HL-60 (cell line): ENCODE results near the gene AURKB.

Experiments used
- DNase-seq, 2 experiments: peaks; one replicate each; pipeline ENCODE4 v3.0.0-alpha.2; 2010 to 2020; ENCODE audit warnings: low read depth in 1 of 2, low spot score in 1 of 2
- H3K27ac ChIP-seq: fragments of 250-450 bp; sonication (Bioruptor Pico); replicated peaks from 2 replicates; pipeline ENCODE4 v1.5.1; 2020; ENCODE audit warnings: mild to moderate bottlenecking, moderate library complexity
- H3K27me3 ChIP-seq: fragments of 250-450 bp; sonication (Bioruptor Pico); 2 replicates; pipeline ENCODE4 v1.5.1; 2021; ENCODE audit warnings: mild to moderate bottlenecking, moderate library complexity; ENCODE audit not compliant: insufficient read depth, poor library complexity, severe bottlenecking
- H3K4me3 ChIP-seq: replicated peaks from 2 replicates; pipeline ENCODE4 v1.5.1; 2011; ENCODE audit warnings: mild to moderate bottlenecking, control low read depth, low read length; ENCODE audit not compliant: insufficient read depth
- GABPA ChIP-seq: IDR thresholded peaks from 2 replicates; pipeline ENCODE4 v1.6.1; 2012; ENCODE audit warnings: low read depth
- POLR2AphosphoS5 ChIP-seq: IDR thresholded peaks from 2 replicates; pipeline ENCODE4 v1.6.1; 2012; ENCODE audit warnings: low read depth
- SPI1 ChIP-seq: IDR thresholded peaks from 2 replicates; pipeline ENCODE4 v1.6.1; 2012; ENCODE audit warnings: low read depth, mild to moderate bottlenecking, borderline replicate concordance
- TF ChIP-seq, protein P1 (sequence below): IDR thresholded peaks from one replicate; pipeline ENCODE4 v1.5.1; 2011; ENCODE audit warnings: low read length, control low read depth, inconsistent platforms; ENCODE audit not compliant: insufficient read depth
- TF ChIP-seq, protein P2 (sequence below): IDR thresholded peaks from 2 replicates; pipeline ENCODE4 v1.6.1; 2012; ENCODE audit warnings: low read depth; ENCODE audit not compliant: insufficient replicate concordance

Gene AURKB

DNA sequence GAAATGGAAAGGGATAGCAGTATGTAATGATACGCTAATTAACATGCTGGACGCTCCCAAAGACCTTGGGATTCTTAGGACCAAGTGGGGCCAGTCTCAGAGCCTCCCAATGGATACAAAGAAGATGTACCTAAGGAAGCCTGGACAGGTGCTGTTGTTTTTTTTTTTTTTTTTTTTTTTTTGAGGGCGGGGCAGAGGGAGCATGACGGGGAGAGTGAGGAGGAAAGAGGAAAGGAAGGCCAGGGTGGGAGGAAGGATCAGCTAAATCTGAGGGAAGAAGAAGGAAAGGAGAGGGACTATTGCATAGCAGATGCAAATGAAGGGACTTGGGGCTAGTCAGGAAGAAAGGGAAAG lies 50.2 kb downstream of the AURKB start:
- Histone ChIP-seq H3K4me3 (no peak overlapping the region), H3K27me3 (no peaks in the 10 kb centered on the region), H3K27ac (no peak overlapping the region)
- DNase-seq, result no peak
- TF ChIP-seq, protein P1, sequence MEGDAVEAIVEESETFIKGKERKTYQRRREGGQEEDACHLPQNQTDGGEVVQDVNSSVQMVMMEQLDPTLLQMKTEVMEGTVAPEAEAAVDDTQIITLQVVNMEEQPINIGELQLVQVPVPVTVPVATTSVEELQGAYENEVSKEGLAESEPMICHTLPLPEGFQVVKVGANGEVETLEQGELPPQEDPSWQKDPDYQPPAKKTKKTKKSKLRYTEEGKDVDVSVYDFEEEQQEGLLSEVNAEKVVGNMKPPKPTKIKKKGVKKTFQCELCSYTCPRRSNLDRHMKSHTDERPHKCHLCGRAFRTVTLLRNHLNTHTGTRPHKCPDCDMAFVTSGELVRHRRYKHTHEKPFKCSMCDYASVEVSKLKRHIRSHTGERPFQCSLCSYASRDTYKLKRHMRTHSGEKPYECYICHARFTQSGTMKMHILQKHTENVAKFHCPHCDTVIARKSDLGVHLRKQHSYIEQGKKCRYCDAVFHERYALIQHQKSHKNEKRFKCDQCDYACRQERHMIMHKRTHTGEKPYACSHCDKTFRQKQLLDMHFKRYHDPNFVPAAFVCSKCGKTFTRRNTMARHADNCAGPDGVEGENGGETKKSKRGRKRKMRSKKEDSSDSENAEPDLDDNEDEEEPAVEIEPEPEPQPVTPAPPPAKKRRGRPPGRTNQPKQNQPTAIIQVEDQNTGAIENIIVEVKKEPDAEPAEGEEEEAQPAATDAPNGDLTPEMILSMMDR, result no peak
- TF ChIP-seq GABPA (no peak), POLR2AphosphoS5 (no peak), SPI1 (no peak)
- TF ChIP-seq, protein P2, sequence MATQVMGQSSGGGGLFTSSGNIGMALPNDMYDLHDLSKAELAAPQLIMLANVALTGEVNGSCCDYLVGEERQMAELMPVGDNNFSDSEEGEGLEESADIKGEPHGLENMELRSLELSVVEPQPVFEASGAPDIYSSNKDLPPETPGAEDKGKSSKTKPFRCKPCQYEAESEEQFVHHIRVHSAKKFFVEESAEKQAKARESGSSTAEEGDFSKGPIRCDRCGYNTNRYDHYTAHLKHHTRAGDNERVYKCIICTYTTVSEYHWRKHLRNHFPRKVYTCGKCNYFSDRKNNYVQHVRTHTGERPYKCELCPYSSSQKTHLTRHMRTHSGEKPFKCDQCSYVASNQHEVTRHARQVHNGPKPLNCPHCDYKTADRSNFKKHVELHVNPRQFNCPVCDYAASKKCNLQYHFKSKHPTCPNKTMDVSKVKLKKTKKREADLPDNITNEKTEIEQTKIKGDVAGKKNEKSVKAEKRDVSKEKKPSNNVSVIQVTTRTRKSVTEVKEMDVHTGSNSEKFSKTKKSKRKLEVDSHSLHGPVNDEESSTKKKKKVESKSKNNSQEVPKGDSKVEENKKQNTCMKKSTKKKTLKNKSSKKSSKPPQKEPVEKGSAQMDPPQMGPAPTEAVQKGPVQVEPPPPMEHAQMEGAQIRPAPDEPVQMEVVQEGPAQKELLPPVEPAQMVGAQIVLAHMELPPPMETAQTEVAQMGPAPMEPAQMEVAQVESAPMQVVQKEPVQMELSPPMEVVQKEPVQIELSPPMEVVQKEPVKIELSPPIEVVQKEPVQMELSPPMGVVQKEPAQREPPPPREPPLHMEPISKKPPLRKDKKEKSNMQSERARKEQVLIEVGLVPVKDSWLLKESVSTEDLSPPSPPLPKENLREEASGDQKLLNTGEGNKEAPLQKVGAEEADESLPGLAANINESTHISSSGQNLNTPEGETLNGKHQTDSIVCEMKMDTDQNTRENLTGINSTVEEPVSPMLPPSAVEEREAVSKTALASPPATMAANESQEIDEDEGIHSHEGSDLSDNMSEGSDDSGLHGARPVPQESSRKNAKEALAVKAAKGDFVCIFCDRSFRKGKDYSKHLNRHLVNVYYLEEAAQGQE, result no peak

DNA sequence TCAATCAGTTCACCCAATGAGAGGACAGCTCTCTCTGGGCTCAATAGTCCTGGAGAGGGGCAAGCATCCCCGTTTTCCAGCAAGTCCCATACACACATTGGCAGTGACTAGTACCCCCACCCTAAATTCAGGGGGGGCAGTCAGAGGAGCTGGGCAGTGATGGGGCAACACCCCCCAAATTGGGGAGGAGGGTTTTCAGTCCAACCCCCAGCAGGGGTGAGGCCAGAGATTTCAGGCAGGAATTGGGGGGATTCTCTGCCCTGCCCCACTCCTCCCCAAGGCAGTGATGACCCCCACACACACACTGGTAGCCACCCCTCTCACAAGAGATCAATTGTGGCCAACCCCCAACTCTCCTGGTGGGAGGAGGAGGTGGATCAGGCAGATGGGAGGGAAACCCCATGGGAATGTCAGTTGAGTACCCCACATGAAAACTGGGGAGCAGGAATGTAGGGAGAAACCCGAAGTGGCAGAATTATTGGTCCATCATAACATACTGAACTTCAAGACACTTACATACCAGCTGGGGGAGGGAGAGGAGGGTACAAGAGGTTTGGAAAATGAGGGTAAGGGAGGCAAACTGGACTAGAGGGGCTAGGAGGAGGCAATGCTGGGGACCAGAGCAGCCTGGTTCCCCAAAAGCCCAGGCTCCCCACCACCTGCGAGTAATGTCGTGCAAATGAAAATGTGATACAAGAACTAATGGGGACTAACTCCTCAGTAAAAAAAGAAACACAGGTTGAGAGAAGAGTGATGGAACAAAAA lies 50.7 kb downstream of the AURKB start:
- no peak overlapping the region for H3K4me3 ChIP-seq
- no peaks in the 10 kb centered on the region for H3K27me3 ChIP-seq
- no peak for DNase-seq
- TF ChIP-seq SPI1, result no peak
- TF ChIP-seq, protein P1, result no peak
- TF ChIP-seq, protein P2, result no peak
- TF ChIP-seq GABPA, result no peak
- TF ChIP-seq POLR2AphosphoS5, result no peak
- no peak overlapping the region for H3K27ac ChIP-seq

DNA sequence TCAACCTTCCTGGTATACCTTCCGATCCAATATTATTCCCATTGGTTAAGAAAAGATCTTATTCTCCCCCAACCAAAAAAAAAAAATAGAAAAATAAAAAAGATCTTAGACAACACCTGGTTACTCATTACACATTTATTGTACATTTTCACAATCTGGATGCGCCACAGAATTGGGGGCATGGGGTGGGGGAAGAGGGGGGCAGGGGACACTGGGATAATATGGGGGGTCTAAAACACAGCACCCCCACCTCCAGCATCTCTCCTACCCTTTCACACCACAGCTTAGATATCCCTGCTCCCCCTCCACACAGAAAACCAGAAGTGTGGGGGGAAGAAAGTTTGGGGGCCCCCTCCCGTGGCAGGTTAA lies 51.4 kb downstream of the AURKB start:
- no peak for DNase-seq
- TF ChIP-seq POLR2AphosphoS5, result no peak
- TF ChIP-seq, protein P2, result no peak
- no peak for TF ChIP-seq SPI1
- no peak for TF ChIP-seq GABPA
- TF ChIP-seq, protein P1, result no peak
- Histone ChIP-seq H3K27ac (no peak overlapping the region), H3K27me3 (no peaks in the 10 kb centered on the region), H3K4me3 (no peak overlapping the region)
